HG03565 (cell line): ENCODE measurements around the gene CPTP.

Experiments
- ATAC-seq: cut with Tn5 transposase; IDR thresholded peaks from one replicate; pipeline ENCODE4 v1.9.1; 2021; ENCODE audit warnings: mild to moderate bottlenecking, moderate library complexity; ENCODE audit not compliant: unreplicated experiment

The CPTP gene

GRCh38 chr1:1291548-1292441, 32.8 kb upstream of the CPTP start:
- ATAC-seq, result no peak

GRCh38 chr1:1292442-1292779, 32.2 kb upstream of the CPTP start:
- ATAC-seq, result no peak

- no peak for ATAC-seq
Observed at GRCh38 chr1:1292851-1293250, 31.8 kb upstream of the CPTP start.

GRCh38 chr1:1293263-1294249, 31.0 kb upstream of the CPTP start:
- no peak for ATAC-seq

GRCh38 chr1:1294250-1294890, 30.2 kb upstream of the CPTP start:
- no peak for ATAC-seq

- ATAC-seq, result no peak
Observed at GRCh38 chr1:1295154-1295923, 29.3 kb upstream of the CPTP start.

- no peak for ATAC-seq
Observed at GRCh38 chr1:1296070-1297061, 28.2 kb upstream of the CPTP start.

- ATAC-seq, result no peak
Observed at GRCh38 chr1:1297802-1298424, 26.7 kb upstream of the CPTP start.

GRCh38 chr1:1298861-1299685, 25.5 kb upstream of the CPTP start:
- ATAC-seq, result no peak

GRCh38 chr1:1299686-1300351, 24.8 kb upstream of the CPTP start:
- no peak for ATAC-seq

- no peak for ATAC-seq
Observed at GRCh38 chr1:1300352-1300739, 24.3 kb upstream of the CPTP start.

- no peak for ATAC-seq
Observed at GRCh38 chr1:1302006-1302430, 22.6 kb upstream of the CPTP start.

- no peak for ATAC-seq
Observed at GRCh38 chr1:1302951-1303509, 21.6 kb upstream of the CPTP start.

GRCh38 chr1:1303736-1304135, 20.9 kb upstream of the CPTP start:
- ATAC-seq, result no peak

- no peak for ATAC-seq
Observed at GRCh38 chr1:1304331-1305299, 20.0 kb upstream of the CPTP start.
